IMR-90 (cell line): ENCODE results near the gene KCNS1. TPM values are rescaled to one million over a fixed set of nuclear protein-coding genes. Genes with fewer than 3 reads are reported as not detected.

Experiments
- ATAC-seq: fragments of 200-7000 bp; cut with Tn5 transposase; 2 replicates; pipeline ENCODE4 v1.9.1; 2020; ENCODE audit warnings: low read depth, mild to moderate bottlenecking, moderate library complexity
- BruUV-seq: library from RNA; stranded (reverse); fragments of 400-500 nt; replicated peaks from 2 replicates; lab custom pipeline; 2021; lab: Mats Ljungman, UMichigan
- CTCF ChIA-PET: fragments of 300-600 bp; formaldehyde crosslinking; extraction: SDS; loops from one replicate; lab custom pipeline; 2021; ENCODE audit warnings: antibody characterized with exemption; lab: Yijun Ruan, JAX
- POLR2A ChIA-PET: fragments of 300-600 bp; sonication (Branson Sonifier 250); formaldehyde crosslinking; loops from one replicate; lab custom pipeline; 2022; ENCODE audit warnings: antibody characterized with exemption; ENCODE audit not compliant: unreplicated experiment; lab: Charles Lee
- DNase-seq: peaks from one replicate; pipeline ENCODE4 v3.0.0; 2013
- H2AFZ ChIP-seq: replicated peaks from 2 replicates; pipeline ENCODE3; 2013; ENCODE audit warnings: low read length, mild to moderate bottlenecking; ENCODE audit not compliant: poor library complexity
- H2AK5ac ChIP-seq: 2 replicates; pipeline ENCODE4 v1.6.1; 2013; ENCODE audit warnings: low read depth, low read length, inconsistent platforms
- H2AK9ac ChIP-seq: replicated peaks from 2 replicates; pipeline ENCODE3; 2013; ENCODE audit warnings: mild to moderate bottlenecking, low read depth, low read length, moderate library complexity; ENCODE audit not compliant: poor library complexity
- H2BK120ac ChIP-seq: 2 replicates; pipeline ENCODE4 v1.6.1; 2013; ENCODE audit warnings: low read depth, low read length, inconsistent platforms
- H2BK15ac ChIP-seq: 3 replicates; pipeline ENCODE4 v1.6.1; 2013; ENCODE audit warnings: low read depth, low read length, inconsistent platforms
- H2BK20ac ChIP-seq: 2 replicates; pipeline ENCODE4 v1.6.1; 2013; ENCODE audit warnings: low read depth, mild to moderate bottlenecking, inconsistent platforms, low read length, moderate library complexity
- H2BK5ac ChIP-seq: 2 replicates; pipeline ENCODE4 v1.6.1; 2013; ENCODE audit warnings: mild to moderate bottlenecking, low read depth, low read length, inconsistent platforms; ENCODE audit not compliant: poor library complexity, severe bottlenecking
- H3K14ac ChIP-seq: replicated peaks from 2 replicates; pipeline ENCODE4 v1.6.1; 2013; ENCODE audit warnings: low read depth, low read length, inconsistent platforms
- H3K18ac ChIP-seq: 2 replicates; pipeline ENCODE4 v1.6.1; 2013; ENCODE audit warnings: low read depth, low read length, control low read depth
- H3K23ac ChIP-seq: 2 replicates; pipeline ENCODE4 v1.6.1; 2013; ENCODE audit warnings: low read depth, low read length, inconsistent platforms
- H3K27ac ChIP-seq: 2 replicates; pipeline ENCODE4 v1.5.1; 2013; ENCODE audit warnings: mild to moderate bottlenecking, control low read depth, low read length; ENCODE audit not compliant: insufficient read depth
- H3K27me3 ChIP-seq: 2 replicates; pipeline ENCODE4 v1.6.1; 2013; ENCODE audit warnings: low read length; ENCODE audit not compliant: control insufficient read depth, insufficient read depth
- H3K36me3 ChIP-seq: 2 replicates; pipeline ENCODE4 v1.6.1; 2013; ENCODE audit warnings: low read length, mixed read lengths; ENCODE audit not compliant: control insufficient read depth, insufficient read depth
- H3K4ac ChIP-seq: 2 replicates; pipeline ENCODE4 v1.6.1; 2013; ENCODE audit warnings: low read depth, low read length, inconsistent platforms
- H3K4me1 ChIP-seq: 2 replicates; pipeline ENCODE4 v1.6.1; 2013; ENCODE audit warnings: low read length, mixed read lengths; ENCODE audit not compliant: control insufficient read depth, insufficient read depth
- H3K4me2 ChIP-seq: 2 replicates; pipeline ENCODE4 v1.6.1; 2013; ENCODE audit warnings: low read depth, mild to moderate bottlenecking, control low read depth, low read length, moderate library complexity
- H3K4me3 ChIP-seq: 2 replicates; pipeline ENCODE4 v1.5.1; 2013; ENCODE audit warnings: low read depth, mild to moderate bottlenecking, control low read depth, low read length, moderate library complexity; ENCODE audit not compliant: insufficient read depth
- H3K56ac ChIP-seq: 2 replicates; pipeline ENCODE4 v1.6.1; 2013; ENCODE audit warnings: low read length, inconsistent platforms; ENCODE audit not compliant: insufficient read depth; ENCODE audit errors: extremely low read depth
- H3K79me1 ChIP-seq, 2 experiments: 2 replicates each; pipeline ENCODE4 v1.6.1; 2013; ENCODE audit warnings: low read length in 2 of 2, inconsistent platforms in 1 of 2, low read depth in 1 of 2
- H3K9ac ChIP-seq: 2 replicates; pipeline ENCODE4 v1.6.1; 2013; ENCODE audit warnings: low read depth, low read length, control low read depth
- H3K9me1 ChIP-seq: 2 replicates; pipeline ENCODE4 v1.6.1; 2013; ENCODE audit warnings: low read length, inconsistent platforms; ENCODE audit not compliant: insufficient read depth
- H3K9me3 ChIP-seq: 2 replicates; pipeline ENCODE4 v1.6.1; 2013; ENCODE audit warnings: low read length; ENCODE audit not compliant: control insufficient read depth, insufficient read depth
- H4K20me1 ChIP-seq: 2 replicates; pipeline ENCODE4 v1.6.1; 2013; ENCODE audit warnings: low read length, inconsistent platforms; ENCODE audit not compliant: insufficient read depth
- H4K5ac ChIP-seq: 2 replicates; pipeline ENCODE4 v1.6.1; 2013; ENCODE audit warnings: mild to moderate bottlenecking, low read depth, low read length, control low read depth
- H4K8ac ChIP-seq, 2 experiments: 2 replicates each; pipeline ENCODE4 v1.6.1; 2013; ENCODE audit warnings: low read depth in 2 of 2, low read length in 2 of 2, control low read depth in 1 of 2, inconsistent platforms in 1 of 2
- H4K91ac ChIP-seq: 2 replicates; pipeline ENCODE4 v1.6.1; 2013; ENCODE audit warnings: low read depth, low read length, inconsistent platforms; ENCODE audit not compliant: insufficient read depth
- BHLHE40 ChIP-seq: fragments of 150-350 bp; IDR thresholded peaks from 2 replicates; pipeline ENCODE4 v1.6.1; 2016; ENCODE audit warnings: mild to moderate bottlenecking, low read depth, low read length
- CEBPB ChIP-seq: IDR thresholded peaks from 2 replicates; pipeline ENCODE4 v1.6.1; 2012; ENCODE audit warnings: low read depth, low read length, improper control_type of control experiment
- CHD1 ChIP-seq: IDR thresholded peaks from 2 replicates; pipeline ENCODE4 v1.6.1; 2012; ENCODE audit warnings: low read depth, low read length, improper control_type of control experiment
- CTCF ChIP-seq: conservative IDR thresholded peaks from 2 replicates; pipeline ENCODE4 v1.5.1; 2012; ENCODE audit warnings: mild to moderate bottlenecking, low read depth, low read length, improper control_type of control experiment
- ELK1 ChIP-seq: fragments of 150-350 bp; IDR thresholded peaks from 2 replicates; pipeline ENCODE4 v1.6.1; 2016; ENCODE audit warnings: low read depth, mild to moderate bottlenecking, low read length, moderate library complexity, borderline replicate concordance
- FOS ChIP-seq: fragments of 150-350 bp; IDR thresholded peaks from 2 replicates; pipeline ENCODE4 v1.6.1; 2016; ENCODE audit warnings: low read depth, low read length
- MAFK ChIP-seq: IDR thresholded peaks from 2 replicates; pipeline ENCODE4 v1.6.1; 2012; ENCODE audit warnings: low read depth, low read length, improper control_type of control experiment
- MAZ ChIP-seq: IDR thresholded peaks from 2 replicates; pipeline ENCODE4 v1.6.1; 2012; ENCODE audit warnings: low read depth, mild to moderate bottlenecking, low read length, improper control_type of control experiment, moderate library complexity, borderline replicate concordance
- NFE2L2 ChIP-seq: fragments of 150-350 bp; IDR thresholded peaks from 2 replicates; pipeline ENCODE4 v1.6.1; 2016; ENCODE audit warnings: low read depth, mild to moderate bottlenecking, low read length
- POLR2A ChIP-seq: IDR thresholded peaks from 2 replicates; pipeline ENCODE4 v1.6.1; 2012; ENCODE audit warnings: mild to moderate bottlenecking, low read depth, low read length
- RAD21 ChIP-seq: IDR thresholded peaks from 2 replicates; pipeline ENCODE4 v1.6.1; 2012; ENCODE audit warnings: low read length, improper control_type of control experiment
- RCOR1 ChIP-seq: IDR thresholded peaks from 2 replicates; pipeline ENCODE4 v1.6.1; 2012; ENCODE audit warnings: mild to moderate bottlenecking, low read length, improper control_type of control experiment; ENCODE audit not compliant: insufficient replicate concordance
- WGBS, 2 experiments: methylation state at CpG; one replicate each; pipeline versions ENCODE4 v1.1.5 to v1.1.7; 2013; ENCODE audit warnings: missing lambda C conversion rate in 2 of 2; ENCODE audit not compliant: insufficient read length in 1 of 2; ENCODE audit errors: extremely low coverage in 2 of 2; 5-methylcytosine and 5-hydroxymethylcytosine counted together
- dilution Hi-C: fragments of 300-500 bp; cut with HindIII; formaldehyde crosslinking; loops from one replicate; pipeline ENCODE4 v1.14.3; 2018; ENCODE audit warnings: low sequenced_read_pairs; ENCODE audit not compliant: unreplicated experiment
- in situ Hi-C: fragments of 300-500 bp; cut with MboI; formaldehyde crosslinking; loops from 3 replicates; pipeline ENCODE4 v1.14.3; 2019; ENCODE audit warnings: low sequenced_read_pairs, inconsistent platforms, mixed read lengths
- intact Hi-C: fragments of 100-400 bp; cut with micrococcal nuclease; formaldehyde crosslinking; loops from 2 replicates; pipeline ENCODE4 v1.10.0; 2022
- polyA plus RNA-seq, 3 experiments: library from polyadenylated mRNA; depleted of rRNA; stranded (reverse); fragments of >200 nt; gene quantifications; 2 replicates each; pipeline ENCODE4 v1.2.3, GENCODE V29; 2012; ENCODE audit warnings: low replicate concordance in 1 of 3
- total RNA-seq: library from RNA; depleted of rRNA; stranded (reverse); fragments of >200 nt; gene quantifications from 2 replicates; pipeline ENCODE4 v1.2.3, GENCODE V29; 2012

The KCNS1 gene
- total and polyA plus RNA-seq, 2 of the 4 experiments (the other 2 are of a cell fraction): 0.54 to 0.62 TPM

GRCh38 chr20:45098103-45098773, 2.7 kb downstream of the KCNS1 start:
- H3K4me3 ChIP-seq: peak overlapping the region; percentile 34
- H2AK9ac ChIP-seq: no peak overlapping the region
- peak overlapping the region; percentile 84 for H2AFZ ChIP-seq
- DNase-seq (no peak), ATAC-seq (peak; percentile 12; the same call in 1 of the 2 replicates)
- no peak overlapping the region for H4K5ac ChIP-seq
- peaks cover 4% of the 10 kb centered on the region; the same call in 1 of the 2 replicates for H3K4me1 ChIP-seq
- no peak overlapping the region for H2BK5ac ChIP-seq
- H2BK120ac ChIP-seq: no peak overlapping the region
- no peak overlapping the region for H3K4ac ChIP-seq
- no peaks in the 10 kb centered on the region for H3K36me3 ChIP-seq
- H3K56ac ChIP-seq: no peak overlapping the region
- H3K23ac ChIP-seq: no peak overlapping the region
- H4K8ac ChIP-seq: no peak overlapping the region
- 12% methylated on average over 64 of the region's 91 CpGs; no CpG with 5 or more reads in 1 of the 2 experiments for WGBS, 2 experiments
- no TSS peak for BruUV-seq
- TF ChIP-seq RAD21 (no peak), MAFK (no peak), FOS (no peak), CEBPB (no peak), ELK1 (no peak), POLR2A (no peak), MAZ (no peak), BHLHE40 (peak; percentile 46; the same call in 1 of the 2 replicates), NFE2L2 (no peak), CTCF (peak; percentile 26; the same call in 1 of the 2 replicates), RCOR1 (no peak), CHD1 (no peak)
- H3K9me1 ChIP-seq: no peaks in the 10 kb centered on the region; the same call in 1 of the 2 replicates
- POLR2A ChIA-PET: no interaction called here
- no peak overlapping the region for H2BK15ac ChIP-seq
- H3K79me1 ChIP-seq: no peaks in the 10 kb centered on the region
- CTCF ChIA-PET: interaction anchor here (0.8 to 4.3 kb wide), 2 partner anchors 54 to 86 kb away, joined by 3 to 18 read pairs; no protein-coding TSS in a partner anchor
- no peak overlapping the region; the same call in 1 of the 2 replicates for H4K91ac ChIP-seq
- dilution Hi-C loops: no loop called here
- no peak overlapping the region for H3K14ac ChIP-seq
- H3K9me3 ChIP-seq: peaks cover 6% of the 10 kb centered on the region; the same call in 1 of the 2 replicates
- H4K20me1 ChIP-seq: no peaks in the 10 kb centered on the region
- no peak overlapping the region for H3K18ac ChIP-seq
- peak overlapping the region; percentile 67 for H3K4me2 ChIP-seq
- H3K27me3 ChIP-seq: peaks cover 44% of the 10 kb centered on the region
- in situ Hi-C loops: no loop called here
- H2BK20ac ChIP-seq: no peak overlapping the region
- H3K9ac ChIP-seq: no peak overlapping the region
- intact Hi-C loops: loop anchor here (5.0 to 10.0 kb wide), 2 partner anchors 351 to 677 kb away; partner anchors contain the start of gene KCNK15
- H2AK5ac ChIP-seq: no peak overlapping the region
- no peak overlapping the region for H3K27ac ChIP-seq
